SK-N-SH (cell line): ENCODE results near the gene TPSAB1. TPM values are rescaled to one million over a fixed set of nuclear protein-coding genes. Genes with fewer than 3 reads are reported as not detected.

ENCODE experiments used
- CTCF ChIA-PET: fragments of 300-600, 350-600 bp; formaldehyde crosslinking; extraction: SDS; loops from one replicate; lab custom pipeline; 2021; lab: Yijun Ruan, JAX
- POLR2A ChIA-PET: fragments of 350-600 bp; sonication (Branson Sonifier 250); formaldehyde crosslinking; extraction: SDS; loops from one replicate; lab custom pipeline; 2020; ENCODE audit warnings: antibody characterized with exemption, inconsistent platforms; lab: Yijun Ruan, JAX
- DNase-seq: peaks from one replicate; pipeline ENCODE4 v3.0.0; 2012
- H2AFZ ChIP-seq: fragments of 200-600 bp; sonication (generic); 2 replicates; pipeline ENCODE4 v1.8.1; 2016; ENCODE audit warnings: antibody characterized with exemption, mild to moderate bottlenecking, low read depth
- H3F3A ChIP-seq: fragments of 200-600 bp; sonication (generic); replicated peaks from 2 replicates; pipeline ENCODE3; 2016; ENCODE audit warnings: antibody characterized with exemption, mild to moderate bottlenecking; ENCODE audit not compliant: insufficient read depth
- H3K27ac ChIP-seq, 2 experiments: fragments of 200-500 bp in 1 of 2; fragments of 200-600 bp in 1 of 2; sonication (Bioruptor generic) in 1 of 2; sonication (generic), shearing (Covaris generic) in 1 of 2; 2 replicates each; pipeline versions ENCODE4 v1.5.1 to v1.6.1; 2014 to 2016; ENCODE audit warnings: low read depth in 2 of 2, inconsistent platforms in 1 of 2, low read length in 1 of 2, mild to moderate bottlenecking in 1 of 2, mixed read lengths in 1 of 2
- H3K27me3 ChIP-seq: fragments of 200-600 bp; sonication (generic), shearing (Covaris generic); 2 replicates; pipeline ENCODE4 v1.6.1; 2016; ENCODE audit warnings: mixed run types; ENCODE audit not compliant: insufficient read depth
- H3K36me3 ChIP-seq, 2 experiments: fragments of 200-500 bp in 1 of 2; fragments of 200-600 bp in 1 of 2; sonication (Bioruptor generic) in 1 of 2; sonication (generic) in 1 of 2; replicated peaks in 1 of 2; 2 replicates each; pipeline versions ENCODE3 to v1.5.1; 2014 to 2016; ENCODE audit warnings: low read length in 1 of 2, mild to moderate bottlenecking in 1 of 2; ENCODE audit not compliant: insufficient read depth in 2 of 2, control insufficient read depth in 1 of 2
- H3K4me1 ChIP-seq, 2 experiments: fragments of 200-500 bp in 1 of 2; fragments of 200-600 bp in 1 of 2; sonication (Bioruptor generic) in 1 of 2; sonication (generic), shearing (Covaris generic) in 1 of 2; 2 replicates each; pipeline versions ENCODE4 v1.5.1 to v1.6.1; 2014 to 2016; ENCODE audit warnings: low read depth in 1 of 2, low read length in 1 of 2, mixed run types in 1 of 2; ENCODE audit not compliant: insufficient read depth in 2 of 2, control insufficient read depth in 1 of 2
- H3K4me2 ChIP-seq: fragments of 200-600 bp; sonication (generic), shearing (Covaris generic); 2 replicates; pipeline ENCODE4 v1.6.1; 2017; ENCODE audit warnings: mixed run types
- H3K4me3 ChIP-seq, 2 experiments: fragments of 200-500 bp in 1 of 2; fragments of 200-600 bp in 1 of 2; sonication (Bioruptor generic) in 1 of 2; sonication (generic), shearing (Covaris generic) in 1 of 2; 2 replicates each; pipeline versions ENCODE4 v1.5.1 to v1.8.1; 2014 to 2016; ENCODE audit warnings: low read depth in 2 of 2, inconsistent platforms in 1 of 2, low read length in 1 of 2, mild to moderate bottlenecking in 1 of 2, mixed read lengths in 1 of 2, moderate library complexity in 1 of 2
- H3K79me2 ChIP-seq: fragments of 200-600 bp; sonication (generic); 2 replicates; pipeline ENCODE4 v1.8.1; 2017; ENCODE audit warnings: mild to moderate bottlenecking; ENCODE audit not compliant: insufficient read depth
- H3K9ac ChIP-seq: fragments of 200-600 bp; sonication (generic); 2 replicates; pipeline ENCODE4 v1.6.1; 2017; ENCODE audit warnings: mixed run types
- H3K9me2 ChIP-seq: fragments of 200-600 bp; sonication (generic); 2 replicates; pipeline ENCODE4 v1.6.1; 2017; ENCODE audit warnings: mixed run types
- H3K9me3 ChIP-seq: fragments of 200-600 bp; sonication (generic); 2 replicates; pipeline ENCODE4 v1.6.1; 2017; ENCODE audit warnings: mixed run types, mild to moderate bottlenecking, moderate library complexity
- H4K20me1 ChIP-seq: fragments of 200-600 bp; sonication (generic); 2 replicates; pipeline ENCODE4 v1.6.1; 2017; ENCODE audit warnings: mild to moderate bottlenecking, mixed run types; ENCODE audit not compliant: insufficient read depth
- CHD2 ChIP-seq: fragments of 150-350 bp; IDR thresholded peaks from 2 replicates; pipeline ENCODE4 v1.6.1; 2018; ENCODE audit warnings: low read length; ENCODE audit not compliant: partially characterized antibody
- CTCF ChIP-seq: fragments of 200-600 bp; sonication (generic); IDR thresholded peaks from 2 replicates; pipeline ENCODE4 v1.6.1; 2017; ENCODE audit warnings: antibody characterized with exemption, mild to moderate bottlenecking, moderate library complexity
- ELF1 ChIP-seq: IDR thresholded peaks from 2 replicates; pipeline ENCODE4 v1.4.0; 2012
- EP300 ChIP-seq, 2 experiments: IDR thresholded peaks; 2 replicates each; pipeline versions ENCODE4 v1.4.0 to v1.6.1; 2012; ENCODE audit warnings: borderline replicate concordance in 1 of 2, low read depth in 1 of 2, low read length in 1 of 2
- EZH2phosphoT487 ChIP-seq: fragments of 200-600 bp; sonication (generic); IDR thresholded peaks from 2 replicates; pipeline ENCODE4 v1.6.1; 2017; ENCODE audit warnings: low read depth, mixed run types, mild to moderate bottlenecking, antibody characterized with exemption, moderate library complexity, borderline replicate concordance
- FOXJ3 ChIP-seq: sonication (generic); formaldehyde crosslinking; IDR thresholded peaks from 2 replicates; pipeline ENCODE4 v1.5.1; 2020; ENCODE audit warnings: mild to moderate bottlenecking, missing genetic modification reagents
- GABPA ChIP-seq: IDR thresholded peaks from 2 replicates; pipeline ENCODE4 v1.4.0; 2012; ENCODE audit warnings: low read depth, mild to moderate bottlenecking
- JUND ChIP-seq: IDR thresholded peaks from 2 replicates; pipeline ENCODE4 v1.4.0; 2012
- MAX ChIP-seq: IDR thresholded peaks from 2 replicates; pipeline ENCODE4 v1.4.0; 2012; ENCODE audit warnings: low read depth
- MXI1 ChIP-seq: IDR thresholded peaks from 2 replicates; pipeline ENCODE4 v1.6.1; 2012; ENCODE audit warnings: mild to moderate bottlenecking, low read depth, low read length, improper control_type of control experiment
- POLR2AphosphoS5 ChIP-seq: IDR thresholded peaks from 2 replicates; pipeline ENCODE4 v1.6.1; 2012; ENCODE audit warnings: low read depth, low read length
- RCOR1 ChIP-seq: fragments of 150-350 bp; IDR thresholded peaks from 2 replicates; pipeline ENCODE4 v1.6.1; 2017; ENCODE audit warnings: antibody characterized with exemption, low read length
- RXRA ChIP-seq: IDR thresholded peaks from 2 replicates; pipeline ENCODE4 v1.4.0; 2012; ENCODE audit warnings: low read depth, mild to moderate bottlenecking, borderline replicate concordance
- SIN3A ChIP-seq: IDR thresholded peaks from 2 replicates; pipeline ENCODE4 v1.6.1; 2012; ENCODE audit warnings: low read depth, mild to moderate bottlenecking, low read length, moderate library complexity, borderline replicate concordance
- TCF12 ChIP-seq: IDR thresholded peaks from 2 replicates; pipeline ENCODE4 v1.4.0; 2012
- TEAD4 ChIP-seq: IDR thresholded peaks from 2 replicates; pipeline ENCODE4 v1.4.0; 2012; ENCODE audit warnings: mild to moderate bottlenecking, borderline replicate concordance; ENCODE audit not compliant: insufficient read depth
- USF1 ChIP-seq: IDR thresholded peaks from 2 replicates; pipeline ENCODE4 v1.4.0; 2012; ENCODE audit warnings: low read depth, borderline replicate concordance
- USF2 ChIP-seq: fragments of 150-350 bp; IDR thresholded peaks from 2 replicates; pipeline ENCODE4 v1.6.1; 2017; ENCODE audit warnings: antibody characterized with exemption, low read length, low read depth, borderline replicate concordance
- YY1 ChIP-seq: IDR thresholded peaks from 2 replicates; pipeline ENCODE4 v1.4.0; 2012; ENCODE audit warnings: low read depth, mild to moderate bottlenecking
- WGBS: methylation state at CpG from one replicate; pipeline ENCODE4 v1.1.6; 2017; ENCODE audit warnings: low lambda C conversion rate; 5-methylcytosine and 5-hydroxymethylcytosine counted together
- polyA plus RNA-seq, 3 experiments: library from polyadenylated mRNA; depleted of rRNA; stranded (reverse); fragments of >200 nt; gene quantifications; 2 replicates each; pipeline ENCODE4 v1.2.3, GENCODE V29; 2012

Gene TPSAB1
- polyA plus RNA-seq, 1 of the 3 experiments (the other 2 are of a cell fraction) = not detected

- H3K27me3 ChIP-seq = peaks cover 79% of the 10 kb centered on the region
- DNase-seq = no peak
- no peaks in the 10 kb centered on the region for H3K4me1 ChIP-seq
- H3K4me2 ChIP-seq = no peak overlapping the region
- H3K36me3 ChIP-seq = no peaks in the 10 kb centered on the region
- no peak overlapping the region for H3K4me3 ChIP-seq
- no peaks in the 10 kb centered on the region for H4K20me1 ChIP-seq
- no peak for TF ChIP-seq EZH2phosphoT487
- no peak for TF ChIP-seq EP300 (IDR thresholded peaks at IDR 0.05; ENCODE audit: borderline replicate concordance in 1 of 2, low read depth in 1 of 2, low read length in 1 of 2)
- no peak for TF ChIP-seq POLR2AphosphoS5
- no peak for TF ChIP-seq CTCF
- TF ChIP-seq RCOR1 = no peak
- TF ChIP-seq TEAD4 = no peak
- no peak for TF ChIP-seq SIN3A
- no peak for TF ChIP-seq MXI1
- TF ChIP-seq ELF1 = no peak
- TF ChIP-seq YY1 = no peak
- no peak for TF ChIP-seq RXRA
- TF ChIP-seq USF1 = no peak
- TF ChIP-seq GABPA = no peak
- no peak for TF ChIP-seq JUND
- no peak for TF ChIP-seq USF2
- TF ChIP-seq TCF12 = no peak
- no peak for TF ChIP-seq MAX
- TF ChIP-seq FOXJ3 (CRISPR knock-in tag) = no peak
- TF ChIP-seq CHD2 = no peak
- no peaks in the 10 kb centered on the region for H3F3A ChIP-seq
- no peak overlapping the region for H3K9ac ChIP-seq
- CTCF ChIA-PET = interaction anchor here (0.8 to 1.2 kb wide), 3 partner anchors 9 to 69 kb away, joined by 3 read pairs; no protein-coding TSS in a partner anchor
- H3K9me2 ChIP-seq = no peaks in the 10 kb centered on the region
- H2AFZ ChIP-seq = no peak overlapping the region
- WGBS = 14% methylated on average over 8 of the region's 16 CpGs
- POLR2A ChIA-PET = no interaction called here
- H3K9me3 ChIP-seq = no peaks in the 10 kb centered on the region
- no peaks in the 10 kb centered on the region for H3K79me2 ChIP-seq
- no peak overlapping the region for H3K27ac ChIP-seq
These were observed 25.8 kb upstream of the TPSAB1 start for GRCh38 chr16:1214719-1215118.
